ENCODE measurements around the gene CMTM5.
"Not testable (repeated sequence)": the region's sequence is repeated elsewhere in the genome, so short reads cannot be mapped to it uniquely, and the experiment has no call there.

CMTM5 gene

GRCh38 chr14:23415821-23416778 lies 39.3 kb downstream of the CMTM5 start:
- no peak for DNase-seq (ENCODE audit: low spot score)

GRCh38 chr14:23416801-23417200 lies 40.0 kb downstream of the CMTM5 start:
- DNase-seq (ENCODE audit: low spot score), result no peak

GRCh38 chr14:23417269-23417668 lies 40.4 kb downstream of the CMTM5 start:
- not testable (repeated sequence) for DNase-seq (ENCODE audit: low spot score)

- no peak for DNase-seq (ENCODE audit: low spot score)
Observed at GRCh38 chr14:23418021-23418420, 41.2 kb downstream of the CMTM5 start.

DNA sequence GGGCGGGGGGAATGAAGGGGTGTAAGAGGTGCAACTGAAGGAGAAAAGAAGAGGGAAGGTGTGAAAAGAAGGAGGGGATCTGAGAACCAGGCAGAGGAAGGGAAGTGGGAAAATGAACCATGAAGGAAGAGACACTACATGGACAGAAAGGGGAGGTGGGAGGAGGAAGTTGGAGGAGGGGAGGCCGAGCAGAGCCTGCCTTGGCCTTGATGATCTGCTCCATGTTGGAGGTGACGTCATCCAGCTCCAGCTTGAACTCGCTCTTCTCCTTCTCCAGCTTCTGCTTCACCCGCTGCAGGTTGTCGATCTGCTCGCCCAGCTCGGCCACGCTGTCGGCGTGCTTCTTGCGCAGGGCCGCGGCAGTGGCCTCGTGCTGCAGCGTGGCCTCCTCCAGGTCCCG lies 42.8 kb downstream of the CMTM5 start:
- not testable (repeated sequence) for DNase-seq (ENCODE audit: low spot score)

- DNase-seq (ENCODE audit: low spot score), result no peak
Observed at GRCh38 chr14:23421594-23421993, 44.7 kb downstream of the CMTM5 start.

- no peak for DNase-seq (ENCODE audit: low spot score)
Observed at GRCh38 chr14:23423657-23424056, 46.8 kb downstream of the CMTM5 start.

- no peak for DNase-seq (ENCODE audit: low spot score)
Observed at GRCh38 chr14:23425169-23425568, 48.3 kb downstream of the CMTM5 start.

- DNase-seq (ENCODE audit: low spot score), result not testable (repeated sequence)
Observed at GRCh38 chr14:23425798-23426197, 49.0 kb downstream of the CMTM5 start.

GRCh38 chr14:23428686-23429495 lies 52.0 kb downstream of the CMTM5 start:
- no peak for DNase-seq (ENCODE audit: low spot score)
